Lung (tissue), 12 donors: ENCODE data around the gene MYH10. TPM values are rescaled to one million over a fixed set of nuclear protein-coding genes. Genes with fewer than 3 reads are reported as not detected.

Experiments used
- ATAC-seq: fragments of 200-7000 bp; cut with Tn5 transposase; one replicate; pipeline ENCODE4 v1.9.1; 2020; ENCODE audit warnings: moderate number of reproducible peaks; ENCODE audit not compliant: insufficient read depth, low FRiP score
- DNase-seq, 3 donors: peaks; one replicate each; pipeline ENCODE4 v3.0.0-alpha.2; 2013 to 2017
- H3K27ac ChIP-seq, 2 donors: one replicate each; pipeline ENCODE4 v1.5.1; 2013; ENCODE audit warnings: mild to moderate bottlenecking in 2 of 2, moderate library complexity in 2 of 2, control low read depth in 1 of 2, inconsistent platforms in 1 of 2, low read depth in 1 of 2, low read length in 1 of 2
- H3K27me3 ChIP-seq, 3 donors: one replicate each; pipeline ENCODE4 v1.5.1; 2013; ENCODE audit warnings: low read length in 2 of 3; ENCODE audit not compliant: control insufficient read depth in 3 of 3, insufficient read depth in 3 of 3
- H3K36me3 ChIP-seq, 4 donors: one replicate each; pipeline ENCODE4 v1.5.1; 2013; ENCODE audit warnings: low read length in 4 of 4, mild to moderate bottlenecking in 1 of 4, moderate library complexity in 1 of 4; ENCODE audit not compliant: control insufficient read depth in 4 of 4, insufficient read depth in 4 of 4
- H3K4me1 ChIP-seq, 5 donors: one replicate each; pipeline ENCODE4 v1.5.1; 2013; ENCODE audit warnings: low read length in 5 of 5, mild to moderate bottlenecking in 2 of 5, moderate library complexity in 1 of 5; ENCODE audit not compliant: control insufficient read depth in 5 of 5, insufficient read depth in 5 of 5
- H3K4me3 ChIP-seq: one replicate; pipeline ENCODE4 v1.5.1; 2013; ENCODE audit warnings: mild to moderate bottlenecking, control low read depth, moderate library complexity
- H3K9ac ChIP-seq, 2 donors: one replicate each; pipeline ENCODE4 v1.5.1; 2013; ENCODE audit warnings: low read length in 2 of 2, control low read depth in 1 of 2; ENCODE audit not compliant: insufficient read depth in 1 of 2
- H3K9me3 ChIP-seq, 4 donors: one replicate each; pipeline ENCODE4 v1.5.1; 2013; ENCODE audit warnings: low read length in 3 of 4, mild to moderate bottlenecking in 1 of 4, moderate library complexity in 1 of 4; ENCODE audit not compliant: control insufficient read depth in 4 of 4, insufficient read depth in 3 of 4
- CTCF ChIP-seq: IDR thresholded peaks from 2 replicates; pipeline ENCODE4 v1.5.1; 2012; ENCODE audit warnings: mild to moderate bottlenecking; ENCODE audit errors: control extremely low read depth, extremely low read depth
- WGBS, 2 donors: extraction: QIAGEN DNeasy Blood & Tissue Kit; methylation state at CpG; one replicate each; pipeline ENCODE4 v1.1.7; 2013; 5-methylcytosine and 5-hydroxymethylcytosine counted together
- polyA plus RNA-seq, 2 donors: library from polyadenylated mRNA; stranded (reverse); fragments of 200-250 nt; gene quantifications; one replicate each; pipeline ENCODE4 v1.2.1, GENCODE V29; 2013
- total RNA-seq, 2 donors: library from RNA; depleted of rRNA in 1 of 2; stranded (reverse); fragments of >200 nt in 1 of 2; gene quantifications; one replicate each; pipeline ENCODE4 v1.2.1, GENCODE V29; 2014 to 2021
- donor health status: control.
- donor health status: control.
- donor health status: Bipolar disorder and iron deficiency.
- donor health status: healthy.
- donor health status: DM: yes; HTN: yes; CAD: no.

The MYH10 gene
- total and polyA plus RNA-seq, 4 donors = 9.6 to 194 (median 44.7) TPM

GRCh38 chr17:8506145-8506544 lies 124.4 kb downstream of the MYH10 start:
- Histone ChIP-seq H3K9me3 (no peaks in the 10 kb centered on the region), H3K4me3 (no peak overlapping the region), H3K4me1 (no peaks in the 10 kb centered on the region), H3K36me3 (peaks cover 4 to 60% (median 27%) of the 10 kb centered on the region in 4 donors), H3K9ac (no peak overlapping the region), H3K27ac (no peak overlapping the region), H3K27me3 (no peaks in the 10 kb centered on the region)
- TF ChIP-seq CTCF = no peak
- ATAC-seq = no peak
- no peak for DNase-seq
- WGBS, 2 donors = 85 to 92% methylated on average over 14 of the region's 14 CpGs

- 92% methylated on average over 18 of the region's 18 CpGs for WGBS, 2 donors
- Histone ChIP-seq H3K27ac (no peak overlapping the region), H3K9ac (no peak overlapping the region), H3K27me3 (no peaks in the 10 kb centered on the region), H3K4me3 (no peak overlapping the region), H3K9me3 (no peaks in the 10 kb centered on the region), H3K4me1 (no peaks in the 10 kb centered on the region), H3K36me3 (peaks cover 7 to 66% (median 34%) of the 10 kb centered on the region in 4 donors)
- ATAC-seq = no peak
- no peak for DNase-seq
- no peak for TF ChIP-seq CTCF
These were observed 125.9 kb downstream of the MYH10 start for GRCh38 chr17:8504460-8505207.

GRCh38 chr17:8503807-8504206 lies 126.7 kb downstream of the MYH10 start:
- peaks cover 7 to 68% (median 40%) of the 10 kb centered on the region in 4 donors for H3K36me3 ChIP-seq
- DNase-seq = no peak
- no peak for TF ChIP-seq CTCF
- H3K27me3 ChIP-seq = no peaks in the 10 kb centered on the region
- no peaks in the 10 kb centered on the region for H3K4me1 ChIP-seq
- H3K4me3 ChIP-seq = no peak overlapping the region
- ATAC-seq = no peak
- WGBS, 2 donors = 84 to 99% methylated on average over 9 of the region's 9 CpGs
- no peak overlapping the region for H3K9ac ChIP-seq
- H3K9me3 ChIP-seq = no peaks in the 10 kb centered on the region
- no peak overlapping the region for H3K27ac ChIP-seq

GRCh38 chr17:8503368-8503767 lies 127.2 kb downstream of the MYH10 start:
- no peak overlapping the region for H3K27ac ChIP-seq
- WGBS, 2 donors = 73 to 89% methylated on average over 6 of the region's 6 CpGs
- no peak overlapping the region for H3K9ac ChIP-seq
- DNase-seq (no peak), ATAC-seq (no peak)
- H3K9me3 ChIP-seq = no peaks in the 10 kb centered on the region
- no peak overlapping the region for H3K4me3 ChIP-seq
- no peaks in the 10 kb centered on the region for H3K27me3 ChIP-seq
- peaks cover 7 to 67% (median 41%) of the 10 kb centered on the region in 4 donors for H3K36me3 ChIP-seq
- no peak for TF ChIP-seq CTCF
- no peaks in the 10 kb centered on the region for H3K4me1 ChIP-seq
